HL-60 (cell line): ENCODE data around the gene GOLPH3L.

Experiments
- GABPA ChIP-seq: IDR thresholded peaks from 2 replicates; pipeline ENCODE4 v1.6.1; 2012; ENCODE audit warnings: low read depth
- POLR2AphosphoS5 ChIP-seq: IDR thresholded peaks from 2 replicates; pipeline ENCODE4 v1.6.1; 2012; ENCODE audit warnings: low read depth
- TF ChIP-seq, protein P1 (sequence below): IDR thresholded peaks from one replicate; pipeline ENCODE4 v1.5.1; 2011; ENCODE audit warnings: low read length, control low read depth, inconsistent platforms; ENCODE audit not compliant: insufficient read depth

- TF ChIP-seq POLR2AphosphoS5 (no peak), GABPA (no peak)
- TF ChIP-seq, protein P1, sequence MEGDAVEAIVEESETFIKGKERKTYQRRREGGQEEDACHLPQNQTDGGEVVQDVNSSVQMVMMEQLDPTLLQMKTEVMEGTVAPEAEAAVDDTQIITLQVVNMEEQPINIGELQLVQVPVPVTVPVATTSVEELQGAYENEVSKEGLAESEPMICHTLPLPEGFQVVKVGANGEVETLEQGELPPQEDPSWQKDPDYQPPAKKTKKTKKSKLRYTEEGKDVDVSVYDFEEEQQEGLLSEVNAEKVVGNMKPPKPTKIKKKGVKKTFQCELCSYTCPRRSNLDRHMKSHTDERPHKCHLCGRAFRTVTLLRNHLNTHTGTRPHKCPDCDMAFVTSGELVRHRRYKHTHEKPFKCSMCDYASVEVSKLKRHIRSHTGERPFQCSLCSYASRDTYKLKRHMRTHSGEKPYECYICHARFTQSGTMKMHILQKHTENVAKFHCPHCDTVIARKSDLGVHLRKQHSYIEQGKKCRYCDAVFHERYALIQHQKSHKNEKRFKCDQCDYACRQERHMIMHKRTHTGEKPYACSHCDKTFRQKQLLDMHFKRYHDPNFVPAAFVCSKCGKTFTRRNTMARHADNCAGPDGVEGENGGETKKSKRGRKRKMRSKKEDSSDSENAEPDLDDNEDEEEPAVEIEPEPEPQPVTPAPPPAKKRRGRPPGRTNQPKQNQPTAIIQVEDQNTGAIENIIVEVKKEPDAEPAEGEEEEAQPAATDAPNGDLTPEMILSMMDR = no peak
Measured at GRCh38 chr1:150724336-150724735, 27.4 kb upstream of the GOLPH3L start.
